ENCODE measurements around the gene L1TD1.

Gene L1TD1

GRCh38 chr1:62235576-62235975, 40.9 kb downstream of the L1TD1 start:
- no peaks in the 10 kb centered on the region for H3K9me3 ChIP-seq (ENCODE audit: control insufficient read depth, insufficient read depth, low read depth, low read length)
- H3K4me3 ChIP-seq (ENCODE audit: low read depth, low read length): no peak overlapping the region
- H3K27ac ChIP-seq (ENCODE audit: extremely low read depth, low read depth, low read length): no peak overlapping the region
- TF ChIP-seq, protein P1, sequence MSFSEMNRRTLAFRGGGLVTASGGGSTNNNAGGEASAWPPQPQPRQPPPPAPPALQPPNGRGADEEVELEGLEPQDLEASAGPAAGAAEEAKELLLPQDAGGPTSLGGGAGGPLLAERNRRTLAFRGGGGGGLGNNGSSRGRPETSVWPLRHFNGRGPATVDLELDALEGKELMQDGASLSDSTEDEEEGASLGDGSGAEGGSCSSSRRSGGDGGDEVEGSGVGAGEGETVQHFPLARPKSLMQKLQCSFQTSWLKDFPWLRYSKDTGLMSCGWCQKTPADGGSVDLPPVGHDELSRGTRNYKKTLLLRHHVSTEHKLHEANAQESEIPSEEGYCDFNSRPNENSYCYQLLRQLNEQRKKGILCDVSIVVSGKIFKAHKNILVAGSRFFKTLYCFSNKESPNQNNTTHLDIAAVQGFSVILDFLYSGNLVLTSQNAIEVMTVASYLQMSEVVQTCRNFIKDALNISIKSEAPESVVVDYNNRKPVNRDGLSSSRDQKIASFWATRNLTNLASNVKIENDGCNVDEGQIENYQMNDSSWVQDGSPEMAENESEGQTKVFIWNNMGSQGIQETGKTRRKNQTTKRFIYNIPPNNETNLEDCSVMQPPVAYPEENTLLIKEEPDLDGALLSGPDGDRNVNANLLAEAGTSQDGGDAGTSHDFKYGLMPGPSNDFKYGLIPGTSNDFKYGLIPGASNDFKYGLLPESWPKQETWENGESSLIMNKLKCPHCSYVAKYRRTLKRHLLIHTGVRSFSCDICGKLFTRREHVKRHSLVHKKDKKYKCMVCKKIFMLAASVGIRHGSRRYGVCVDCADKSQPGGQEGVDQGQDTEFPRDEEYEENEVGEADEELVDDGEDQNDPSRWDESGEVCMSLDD (tag by site-specific recombination; IDR thresholded peaks at IDR 0.05): no peak
- POLR2A ChIA-PET: no interaction called here
- CTCF ChIA-PET: no interaction called here
- no peaks in the 10 kb centered on the region for H3K4me1 ChIP-seq (ENCODE audit: control insufficient read depth, insufficient read depth, low read length)
- no peaks in the 10 kb centered on the region for H3K36me3 ChIP-seq (ENCODE audit: control insufficient read depth in 2 of 2, insufficient read depth in 1 of 2, low read length in 2 of 2)

DNA sequence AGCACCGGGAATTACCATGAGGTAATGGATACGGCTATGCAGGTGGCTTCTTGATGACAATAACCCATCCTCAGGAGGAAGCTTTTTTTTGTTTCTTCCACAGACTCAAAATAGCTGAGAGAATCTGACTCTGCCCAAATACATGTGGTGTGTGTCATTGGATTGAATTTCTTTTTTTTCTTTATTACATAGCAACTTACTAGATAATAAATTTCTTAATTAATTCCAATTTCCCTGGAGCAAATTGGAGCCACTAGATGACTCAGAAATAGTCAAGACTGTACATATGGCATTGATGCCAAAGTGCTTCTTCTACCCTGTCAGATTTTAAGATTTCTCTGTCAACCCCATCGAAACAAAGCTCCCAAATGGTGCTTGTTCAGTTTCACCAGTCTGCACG, 42.7 kb downstream of the L1TD1 start:
- H3K4me1 ChIP-seq (ENCODE audit: control insufficient read depth, insufficient read depth, low read length): 0 out of 2 replicates have a peak, but pooled peaks cover 2% of the 10 kb centered on the region
- H3K9me3 ChIP-seq (ENCODE audit: control insufficient read depth, insufficient read depth, low read depth, low read length): no peaks in the 10 kb centered on the region
- ChIA-PET CTCF (no interaction called here), POLR2A (interaction anchor here (0.9 kb wide), 1 partner anchor 23 kb away, joined by 4 read pairs; no protein-coding TSS in a partner anchor)
- H3K4me3 ChIP-seq (ENCODE audit: low read depth, low read length): no peak overlapping the region
- no peaks in the 10 kb centered on the region for H3K36me3 ChIP-seq (ENCODE audit: control insufficient read depth in 2 of 2, insufficient read depth in 1 of 2, low read length in 2 of 2)
- H3K27ac ChIP-seq (ENCODE audit: extremely low read depth, low read depth, low read length): no peak overlapping the region
- TF ChIP-seq GLIS1 (tag by site-specific recombination; IDR thresholded peaks at IDR 0.05): no peak
- TF ChIP-seq ZNF518A (tag by site-specific recombination; conservative IDR thresholded peaks at IDR 0.05; ENCODE audit: low read depth): no peak
- no peak for TF ChIP-seq ZNF791 (tag by site-specific recombination; IDR thresholded peaks at IDR 0.05)
- TF ChIP-seq ZNF10 (tag by site-specific recombination; IDR thresholded peaks at IDR 0.05): no peak
- no peak for TF ChIP-seq ZNF510 (tag by site-specific recombination; IDR thresholded peaks at IDR 0.05; ENCODE audit: insufficient replicate concordance)

DNA sequence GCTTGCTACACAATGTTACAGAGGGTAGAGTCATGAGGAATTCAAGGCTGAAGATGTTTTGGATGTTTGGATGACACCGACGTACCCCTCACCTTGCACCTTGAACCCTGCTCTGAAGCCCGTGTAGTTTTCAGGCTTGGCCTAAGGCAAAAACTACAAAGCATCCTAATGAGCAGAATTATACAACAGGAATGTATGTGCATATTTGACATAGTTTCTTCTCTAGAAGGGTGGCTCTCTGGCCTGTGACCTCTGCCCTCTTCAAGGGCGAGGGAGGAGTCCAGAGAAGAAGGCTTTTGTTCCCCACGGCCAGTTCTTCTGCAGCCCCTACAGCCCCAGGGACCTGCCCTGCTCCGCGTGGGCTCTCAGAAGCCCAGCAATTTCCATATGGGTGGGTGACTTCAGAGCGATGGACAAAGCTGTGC, 43.3 kb downstream of the L1TD1 start:
- H3K27ac ChIP-seq (ENCODE audit: extremely low read depth, low read depth, low read length): no peak overlapping the region
- CTCF ChIA-PET: no interaction called here
- H3K36me3 ChIP-seq (ENCODE audit: control insufficient read depth in 2 of 2, insufficient read depth in 1 of 2, low read length in 2 of 2): no peaks in the 10 kb centered on the region
- no peaks in the 10 kb centered on the region for H3K9me3 ChIP-seq (ENCODE audit: control insufficient read depth, insufficient read depth, low read depth, low read length)
- POLR2A ChIA-PET: no interaction called here
- TF ChIP-seq ZNF302 (tag by site-specific recombination; IDR thresholded peaks at IDR 0.05; ENCODE audit: low read depth): no peak
- no peak for TF ChIP-seq ZNF248 (tag by site-specific recombination; IDR thresholded peaks at IDR 0.05)
- no peak for TF ChIP-seq ZNF274 (IDR thresholded peaks at IDR 0.05; ENCODE audit: low read length)
- TF ChIP-seq ZNF274 (tag by site-specific recombination; IDR thresholded peaks at IDR 0.05; ENCODE audit: borderline replicate concordance): no peak
- no peak for TF ChIP-seq KLF7 (tag by site-specific recombination; IDR thresholded peaks at IDR 0.05; ENCODE audit: borderline replicate concordance)
- TF ChIP-seq ZIC2 (tag by site-specific recombination; IDR thresholded peaks at IDR 0.05): no peak
- no peak overlapping the region for H3K4me3 ChIP-seq (ENCODE audit: low read depth, low read length)
- H3K4me1 ChIP-seq (ENCODE audit: control insufficient read depth, insufficient read depth, low read length): 0 out of 2 replicates have a peak, but pooled peaks cover 2% of the 10 kb centered on the region
